ENCODE data around the gene VSIR.

VSIR gene

GRCh38 chr10:71812016-71812912 is 38.9 kb upstream of the VSIR start:
- DNase-seq (ENCODE audit: low read depth) = no peak
- no peak overlapping the region for H3K4me3 ChIP-seq (ENCODE audit: low read depth, low read length)
- TF ChIP-seq CTCF (IDR thresholded peaks at IDR 0.05; ENCODE audit: low read depth, low read length, missing control alignments) = peak; percentile 61
- in situ Hi-C loops (cut with HindIII; ENCODE audit: low sequenced_read_pairs) = no loop called here

GRCh38 chr10:71811351-71811750 is 38.0 kb upstream of the VSIR start:
- in situ Hi-C loops (cut with HindIII; ENCODE audit: low sequenced_read_pairs) = no loop called here
- no peak for TF ChIP-seq CTCF (IDR thresholded peaks at IDR 0.05; ENCODE audit: low read depth, low read length, missing control alignments)
- no peak overlapping the region for H3K4me3 ChIP-seq (ENCODE audit: low read depth, low read length)
- DNase-seq (ENCODE audit: low read depth) = no peak

DNA sequence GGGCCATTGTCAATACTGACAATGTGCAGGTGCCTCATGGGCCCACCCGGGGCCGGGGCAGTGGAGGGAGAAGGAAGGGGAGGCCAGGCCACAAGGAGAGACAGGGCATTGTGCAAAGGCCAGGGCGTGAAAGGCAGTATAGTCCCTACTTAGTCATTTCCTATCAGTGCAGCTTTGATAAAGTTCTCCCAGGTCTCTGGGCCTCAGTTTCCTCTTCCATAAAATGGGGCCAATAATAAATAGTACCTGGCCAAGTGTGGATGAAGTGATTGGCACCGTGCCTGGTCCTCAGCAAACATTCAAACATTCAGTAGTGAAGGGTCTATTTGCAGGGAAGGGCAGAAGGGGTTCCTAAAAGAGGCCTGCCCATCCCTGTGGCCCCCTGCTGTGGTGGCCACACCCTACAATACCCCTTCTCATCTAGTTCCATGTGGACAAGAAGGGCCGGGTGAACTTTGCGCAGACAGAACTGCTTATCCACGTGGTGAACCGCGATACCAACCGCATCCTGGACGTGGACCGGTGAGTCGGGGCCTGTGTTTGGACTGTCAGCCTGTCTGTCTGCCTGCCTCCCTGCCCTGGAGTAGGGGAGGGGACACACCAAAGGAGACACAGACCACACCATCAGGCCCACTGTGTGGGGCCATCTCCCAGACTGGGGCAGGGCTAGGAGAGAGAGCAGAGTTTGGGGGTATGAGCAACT is 36.9 kb upstream of the VSIR start:
- DNase-seq (ENCODE audit: low read depth) = no peak
- in situ Hi-C loops (cut with HindIII; ENCODE audit: low sequenced_read_pairs) = no loop called here
- H3K4me3 ChIP-seq (ENCODE audit: low read depth, low read length) = no peak overlapping the region
- no peak for TF ChIP-seq CTCF (IDR thresholded peaks at IDR 0.05; ENCODE audit: low read depth, low read length, missing control alignments)

DNA sequence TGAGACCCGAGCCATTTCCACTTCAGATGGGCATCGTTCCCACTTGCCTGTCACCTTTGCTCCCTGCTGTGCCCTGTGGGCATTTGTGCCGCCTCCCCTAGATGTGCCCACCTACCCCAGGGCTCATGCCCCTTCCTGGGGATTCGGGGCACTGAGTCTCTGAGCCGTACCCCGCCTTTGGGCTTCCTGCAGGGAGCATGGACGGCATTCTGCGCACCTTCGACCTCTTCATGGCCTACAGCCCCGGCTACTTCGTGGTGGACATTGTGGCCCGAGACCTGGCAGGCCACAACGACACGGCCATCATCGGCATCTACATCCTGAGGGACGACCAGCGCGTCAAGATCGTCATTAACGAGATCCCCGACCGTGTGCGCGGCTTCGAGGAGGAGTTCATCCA is 36.3 kb upstream of the VSIR start:
- DNase-seq (ENCODE audit: low read depth) = no peak
- no peak for TF ChIP-seq CTCF (IDR thresholded peaks at IDR 0.05; ENCODE audit: low read depth, low read length, missing control alignments)
- H3K4me3 ChIP-seq (ENCODE audit: low read depth, low read length) = no peak overlapping the region
- in situ Hi-C loops (cut with HindIII; ENCODE audit: low sequenced_read_pairs) = no loop called here

- in situ Hi-C loops (cut with HindIII; ENCODE audit: low sequenced_read_pairs) = no loop called here
- no peak overlapping the region for H3K4me3 ChIP-seq (ENCODE audit: low read depth, low read length)
- no peak for DNase-seq (ENCODE audit: low read depth)
- no peak for TF ChIP-seq CTCF (IDR thresholded peaks at IDR 0.05; ENCODE audit: low read depth, low read length, missing control alignments)
Observed at GRCh38 chr10:71807557-71808510, 34.5 kb upstream of the VSIR start.
